Neuronal stem cell (in vitro differentiated cells): Measurements from ENCODE around the gene KDM4B.

Source experiments
- DNase-seq: peaks from one replicate; pipeline ENCODE4 v3.0.0-alpha.2; 2013; ENCODE audit warnings: low spot score
- H2AFZ ChIP-seq: one replicate; pipeline ENCODE4 v1.6.1; 2013; ENCODE audit warnings: mild to moderate bottlenecking, low read length, inconsistent platforms
- H2AK5ac ChIP-seq: 2 replicates; pipeline ENCODE4 v1.6.1; 2013; ENCODE audit warnings: low read depth, mild to moderate bottlenecking, inconsistent platforms, low read length, moderate library complexity, mixed read lengths
- H2BK120ac ChIP-seq: 2 replicates; pipeline ENCODE4 v1.6.1; 2013; ENCODE audit warnings: low read depth, mild to moderate bottlenecking, inconsistent platforms, low read length, moderate library complexity, mixed read lengths
- H2BK12ac ChIP-seq: one replicate; pipeline ENCODE4 v1.6.1; 2013; ENCODE audit warnings: low read length, inconsistent platforms
- H2BK15ac ChIP-seq: 2 replicates; pipeline ENCODE4 v1.6.1; 2013; ENCODE audit warnings: mild to moderate bottlenecking, low read length, inconsistent platforms, mixed read lengths
- H2BK5ac ChIP-seq: one replicate; pipeline ENCODE4 v1.6.1; 2013; ENCODE audit warnings: inconsistent platforms, mild to moderate bottlenecking, low read length, moderate library complexity
- H3K14ac ChIP-seq: one replicate; pipeline ENCODE4 v1.6.1; 2013; ENCODE audit warnings: low read length, inconsistent platforms
- H3K18ac ChIP-seq: 2 replicates; pipeline ENCODE4 v1.6.1; 2013; ENCODE audit warnings: low read length, inconsistent platforms
- H3K23ac ChIP-seq: 2 replicates; pipeline ENCODE4 v1.6.1; 2013; ENCODE audit warnings: low read depth, mild to moderate bottlenecking, mixed read lengths, low read length, inconsistent platforms; ENCODE audit not compliant: poor library complexity
- H3K27ac ChIP-seq: replicated peaks from 3 replicates; pipeline ENCODE4 v1.5.1; 2013; ENCODE audit warnings: low read length, inconsistent platforms
- H3K27me3 ChIP-seq, 3 experiments: 2 replicates each; pipeline ENCODE4 v1.6.1; 2013; ENCODE audit warnings: low read length in 3 of 3, mild to moderate bottlenecking in 2 of 3, inconsistent platforms in 1 of 3, low read depth in 1 of 3, mixed read lengths in 1 of 3, moderate library complexity in 1 of 3; ENCODE audit not compliant: control insufficient read depth in 3 of 3, insufficient read depth in 3 of 3
- H3K36me3 ChIP-seq, 2 donors: replicated peaks in 1 of 2; 2 replicates each; pipeline ENCODE4 v1.6.1; 2013; ENCODE audit warnings: low read length in 2 of 2; ENCODE audit not compliant: control insufficient read depth in 2 of 2, insufficient read depth in 2 of 2
- H3K4ac ChIP-seq: 2 replicates; pipeline ENCODE4 v1.6.1; 2013; ENCODE audit warnings: inconsistent platforms, mild to moderate bottlenecking, low read length, moderate library complexity
- H3K4me1 ChIP-seq, 2 donors: 1 replicate in 1 of 2; 2 replicates in 1 of 2; pipeline ENCODE4 v1.6.1; 2013; ENCODE audit warnings: low read length in 2 of 2, low read depth in 1 of 2; ENCODE audit not compliant: control insufficient read depth in 2 of 2, insufficient read depth in 1 of 2
- H3K4me2 ChIP-seq: one replicate; pipeline ENCODE4 v1.6.1; 2013; ENCODE audit warnings: mild to moderate bottlenecking, low read length, inconsistent platforms; ENCODE audit not compliant: insufficient read depth, poor library complexity, severe bottlenecking
- H3K4me3 ChIP-seq, 2 donors: 2 replicates each; pipeline ENCODE4 v1.5.1; 2013; ENCODE audit warnings: low read length in 2 of 2, mild to moderate bottlenecking in 2 of 2, inconsistent platforms in 1 of 2, moderate library complexity in 1 of 2
- H3K79me1 ChIP-seq: one replicate; pipeline ENCODE4 v1.6.1; 2013; ENCODE audit warnings: low read depth, mild to moderate bottlenecking, inconsistent platforms, low read length, moderate library complexity
- H3K9ac ChIP-seq: one replicate; pipeline ENCODE4 v1.6.1; 2013; ENCODE audit warnings: mild to moderate bottlenecking, low read depth, low read length, inconsistent platforms; ENCODE audit not compliant: poor library complexity
- H3K9me3 ChIP-seq, 2 donors: replicated peaks in 1 of 2; 2 replicates each; pipeline versions ENCODE3 to v1.6.1; 2013; ENCODE audit warnings: low read length in 2 of 2, mild to moderate bottlenecking in 2 of 2, inconsistent platforms in 1 of 2, low read depth in 1 of 2, mixed read lengths in 1 of 2, moderate library complexity in 1 of 2; ENCODE audit not compliant: control insufficient read depth in 2 of 2, insufficient read depth in 1 of 2
- H4K8ac ChIP-seq: one replicate; pipeline ENCODE4 v1.6.1; 2013; ENCODE audit warnings: low read depth, mild to moderate bottlenecking, inconsistent platforms, low read length, moderate library complexity
- H4K91ac ChIP-seq: one replicate; pipeline ENCODE4 v1.6.1; 2013; ENCODE audit warnings: low read length, low read depth, mild to moderate bottlenecking, inconsistent platforms; ENCODE audit not compliant: poor library complexity
- WGBS, 2 donors: extraction: QIAGEN DNeasy Blood & Tissue Kit; methylation state at CpG; one replicate each; pipeline ENCODE4 v1.1.7; 2013; ENCODE audit warnings: missing lambda C conversion rate in 2 of 2, mixed read lengths in 1 of 2; ENCODE audit not compliant: insufficient read length in 2 of 2, insufficient replicate concordance in 1 of 2; ENCODE audit errors: extremely low coverage in 2 of 2; 5-methylcytosine and 5-hydroxymethylcytosine counted together

Gene KDM4B

GRCh38 chr19:5049561-5049960 lies 80.6 kb downstream of the KDM4B start:
- no peak overlapping the region for H4K91ac ChIP-seq
- H4K8ac ChIP-seq = no peak overlapping the region
- no peak overlapping the region for H3K4ac ChIP-seq
- H3K4me2 ChIP-seq = no peak overlapping the region
- peak overlapping the region; percentile 93 for H2BK5ac ChIP-seq
- H3K18ac ChIP-seq = peak overlapping the region; percentile 80
- peak overlapping the region; percentile 30 for H2BK12ac ChIP-seq
- no peak overlapping the region for H3K9ac ChIP-seq
- no peak for DNase-seq
- H2AK5ac ChIP-seq = peak overlapping the region; percentile 100
- peak overlapping the region; percentile 94 for H3K14ac ChIP-seq
- no peak overlapping the region for H3K4me3 ChIP-seq
- H3K27me3 ChIP-seq = no peaks in the 10 kb centered on the region
- no peak overlapping the region for H2BK120ac ChIP-seq
- no peak overlapping the region for H2AFZ ChIP-seq
- H3K36me3 ChIP-seq = peaks cover 13 to 55% of the 10 kb centered on the region in 2 donors
- peaks cover 23% of the 10 kb centered on the region for H3K79me1 ChIP-seq
- no CpG with 5 or more reads among the region's 9 CpGs for WGBS, 2 donors
- H3K23ac ChIP-seq = no peak overlapping the region
- H3K27ac ChIP-seq = no peak overlapping the region
- peak overlapping the region; percentile 14 for H2BK15ac ChIP-seq
- H3K9me3 ChIP-seq = no peaks in the 10 kb centered on the region
- peaks cover 9 to 20% of the 10 kb centered on the region in 2 donors for H3K4me1 ChIP-seq

GRCh38 chr19:5050067-5050656 lies 81.2 kb downstream of the KDM4B start:
- Histone ChIP-seq H4K8ac (no peak overlapping the region), H3K27ac (no peak overlapping the region), H2AFZ (no peak overlapping the region), H3K79me1 (peaks cover 19% of the 10 kb centered on the region), H3K4ac (no peak overlapping the region), H4K91ac (no peak overlapping the region), H2BK5ac (peak overlapping the region; percentile 93), H3K9me3 (no peaks in the 10 kb centered on the region), H3K18ac (no peak overlapping the region), H3K23ac (no peak overlapping the region), H3K4me2 (no peak overlapping the region), H3K9ac (no peak overlapping the region), H3K14ac (peak overlapping the region; percentile 94), H3K4me3 (no peak overlapping the region), H3K36me3 (peaks cover 17 to 56% of the 10 kb centered on the region in 2 donors), H3K27me3 (no peaks in the 10 kb centered on the region), H2AK5ac (no peak overlapping the region), H2BK12ac (peak overlapping the region; percentile 30), H2BK120ac (no peak overlapping the region), H3K4me1 (peaks cover 9 to 20% of the 10 kb centered on the region in 2 donors), H2BK15ac (no peak overlapping the region)
- WGBS, 2 donors = no CpG with 5 or more reads among the region's 16 CpGs
- no peak for DNase-seq

GRCh38 chr19:5050905-5051304 lies 82.0 kb downstream of the KDM4B start:
- no peak overlapping the region for H3K27ac ChIP-seq
- no peak overlapping the region for H3K4me2 ChIP-seq
- peaks cover 9 to 19% of the 10 kb centered on the region in 2 donors for H3K4me1 ChIP-seq
- no peak overlapping the region for H4K8ac ChIP-seq
- H2AFZ ChIP-seq = no peak overlapping the region
- no peak for DNase-seq
- H3K79me1 ChIP-seq = peaks cover 18% of the 10 kb centered on the region
- no peaks in the 10 kb centered on the region for H3K9me3 ChIP-seq
- no peak overlapping the region for H3K4me3 ChIP-seq
- no CpG with 5 or more reads among the region's 16 CpGs for WGBS, 2 donors
- no peak overlapping the region for H3K9ac ChIP-seq
- H2BK15ac ChIP-seq = peak overlapping the region; percentile 17
- H3K23ac ChIP-seq = peak overlapping the region; percentile 31
- H3K36me3 ChIP-seq = peaks cover 17 to 58% of the 10 kb centered on the region in 2 donors
- no peaks in the 10 kb centered on the region for H3K27me3 ChIP-seq
- H2BK120ac ChIP-seq = no peak overlapping the region
- H4K91ac ChIP-seq = no peak overlapping the region
- H3K4ac ChIP-seq = no peak overlapping the region
- H2BK12ac ChIP-seq = no peak overlapping the region
- H2BK5ac ChIP-seq = no peak overlapping the region
- H3K18ac ChIP-seq = peak overlapping the region; percentile 57
- peak overlapping the region; percentile 82 for H3K14ac ChIP-seq
- peak overlapping the region; percentile 10 for H2AK5ac ChIP-seq

GRCh38 chr19:5051619-5052018 lies 82.7 kb downstream of the KDM4B start:
- peak overlapping the region; percentile 17 for H2BK15ac ChIP-seq
- peak overlapping the region; percentile 10 for H2AK5ac ChIP-seq
- H3K18ac ChIP-seq = no peak overlapping the region
- H2AFZ ChIP-seq = no peak overlapping the region
- H3K9ac ChIP-seq = no peak overlapping the region
- no peak for DNase-seq
- peaks cover 14 to 54% of the 10 kb centered on the region in 2 donors for H3K36me3 ChIP-seq
- peak overlapping the region in 1 of 2 donors; percentile 22 for H3K4me3 ChIP-seq
- H4K91ac ChIP-seq = no peak overlapping the region
- H3K79me1 ChIP-seq = peaks cover 14% of the 10 kb centered on the region
- no peak overlapping the region for H3K4ac ChIP-seq
- no peak overlapping the region for H3K23ac ChIP-seq
- H3K4me2 ChIP-seq = no peak overlapping the region
- no peak overlapping the region for H3K27ac ChIP-seq
- WGBS, 2 donors = no CpG with 5 or more reads among the region's 16 CpGs
- H3K4me1 ChIP-seq = peaks cover 9 to 12% of the 10 kb centered on the region in 2 donors
- no peaks in the 10 kb centered on the region for H3K27me3 ChIP-seq
- no peak overlapping the region for H2BK12ac ChIP-seq
- H3K14ac ChIP-seq = no peak overlapping the region
- no peaks in the 10 kb centered on the region for H3K9me3 ChIP-seq
- no peak overlapping the region for H2BK120ac ChIP-seq
- no peak overlapping the region for H2BK5ac ChIP-seq
- no peak overlapping the region for H4K8ac ChIP-seq
